ENCODE data around the gene STUM. TPM values are rescaled to one million over a fixed set of nuclear protein-coding genes. Genes with fewer than 3 reads are reported as not detected.

STUM gene
- polyA plus RNA-seq, 1 of the 3 experiments (the other 2 are of a cell fraction) = not detected

GRCh38 chr1:226580625-226581270 lies 32.2 kb downstream of the STUM start:
- Histone ChIP-seq H3K79me2 (ENCODE audit: insufficient read depth) (no peaks in the 10 kb centered on the region), H3K4me3 (ENCODE audit: low read depth in 2 of 2, low read length in 1 of 2) (no peak overlapping the region), H3K9ac (no peak overlapping the region), H4K20me1 (ENCODE audit: insufficient read depth) (no peaks in the 10 kb centered on the region), H3K27me3 (ENCODE audit: insufficient read depth) (no peaks in the 10 kb centered on the region), H3K9me3 (no peaks in the 10 kb centered on the region), H3K9me2 (no peaks in the 10 kb centered on the region), H3K27ac (ENCODE audit: low read depth in 2 of 2, low read length in 1 of 2) (no peak overlapping the region), H3F3A (replicated peaks; ENCODE audit: insufficient read depth) (no peaks in the 10 kb centered on the region), H3K4me1 (ENCODE audit: control insufficient read depth in 1 of 2, insufficient read depth in 2 of 2, low read depth in 1 of 2, low read length in 1 of 2) (peaks cover 0 to under 1% of the 10 kb centered on the region in 2 experiments; a peak in 1 of 4 replicates), H3K36me3 (replicated peaks in 1 of 2; ENCODE audit: control insufficient read depth in 1 of 2, insufficient read depth in 2 of 2, low read length in 1 of 2) (no peaks in the 10 kb centered on the region), H2AFZ (ENCODE audit: low read depth) (no peak overlapping the region), H3K4me2 (no peak overlapping the region)
- WGBS (ENCODE audit: low lambda C conversion rate) = 35% methylated on average over 6 of the region's 6 CpGs
- peak; percentile 77 for TF ChIP-seq REST (IDR thresholded peaks at IDR 0.05; ENCODE audit: low read depth, low read length)
- TF ChIP-seq CTCF (IDR thresholded peaks at IDR 0.05) = no peak
- no peak for TF ChIP-seq EP300 (IDR thresholded peaks at IDR 0.05; ENCODE audit: borderline replicate concordance in 1 of 2, low read depth in 1 of 2, low read length in 1 of 2)
- no peak for DNase-seq
- ChIA-PET POLR2A (interaction anchor here (1.8 kb wide), 1 partner anchor 10 kb away, joined by 5 read pairs; no protein-coding TSS in a partner anchor), CTCF (interaction anchor here (1.3 to 3.5 kb wide), 7 partner anchors 11 to 156 kb away, joined by 3 to 12 read pairs (median 4); partner anchors contain the start of gene STUM)

- CTCF ChIA-PET = interaction anchor here (1.3 to 3.5 kb wide), 8 partner anchors 12 to 157 kb away, joined by 3 to 12 read pairs (median 4); partner anchors contain the start of gene STUM
Observed at GRCh38 chr1:226581650-226582330, 33.2 kb downstream of the STUM start.

More at GRCh38 chr1:226581650-226582330, 33.2 kb downstream of the STUM start:
- TF ChIP-seq RCOR1 (IDR thresholded peaks at IDR 0.05; ENCODE audit: low read length) = no peak
- TF ChIP-seq MXI1 (IDR thresholded peaks at IDR 0.05; ENCODE audit: low read depth, low read length) = no peak
- no peak for TF ChIP-seq TCF12 (IDR thresholded peaks at IDR 0.05)
- no peak for TF ChIP-seq MEF2A (IDR thresholded peaks at IDR 0.05; ENCODE audit: borderline replicate concordance, low read depth)
- no peak for TF ChIP-seq USF2 (IDR thresholded peaks at IDR 0.05; ENCODE audit: borderline replicate concordance, low read depth, low read length)
- TF ChIP-seq ZBTB33 (IDR thresholded peaks at IDR 0.05; ENCODE audit: borderline replicate concordance, low read depth) = no peak
- no peak for TF ChIP-seq IRF3 (IDR thresholded peaks at IDR 0.05; ENCODE audit: low read depth, low read length)
- Histone ChIP-seq H3K27ac (ENCODE audit: low read depth in 2 of 2, low read length in 1 of 2) (no peak overlapping the region), H2AFZ (ENCODE audit: low read depth) (no peak overlapping the region), H3K36me3 (replicated peaks in 1 of 2; ENCODE audit: control insufficient read depth in 1 of 2, insufficient read depth in 2 of 2, low read length in 1 of 2) (no peaks in the 10 kb centered on the region), H3K79me2 (ENCODE audit: insufficient read depth) (no peaks in the 10 kb centered on the region), H3K9ac (no peak overlapping the region), H3K27me3 (ENCODE audit: insufficient read depth) (no peaks in the 10 kb centered on the region; the same call in 1 of the 2 replicates), H3K4me2 (no peak overlapping the region), H3F3A (replicated peaks; ENCODE audit: insufficient read depth) (no peaks in the 10 kb centered on the region), H4K20me1 (ENCODE audit: insufficient read depth) (no peaks in the 10 kb centered on the region), H3K4me3 (ENCODE audit: low read depth in 2 of 2, low read length in 1 of 2) (no peak overlapping the region), H3K9me2 (no peaks in the 10 kb centered on the region), H3K4me1 (ENCODE audit: control insufficient read depth in 1 of 2, insufficient read depth in 2 of 2, low read depth in 1 of 2, low read length in 1 of 2) (no peaks in the 10 kb centered on the region), H3K9me3 (no peaks in the 10 kb centered on the region)
- POLR2A ChIA-PET = interaction anchor here (1.8 kb wide), 1 partner anchor 9 kb away, joined by 5 read pairs; no protein-coding TSS in a partner anchor
- no peak for DNase-seq
- 59% methylated on average over 8 of the region's 8 CpGs for WGBS (ENCODE audit: low lambda C conversion rate)
